GM12892 (cell line): ENCODE measurements around the gene MCOLN1.

Experiments
- POLR2A ChIP-seq: IDR thresholded peaks from 2 replicates; pipeline ENCODE4 v1.6.1; 2011; ENCODE audit warnings: low read depth, low read length, control low read depth
- POLR2AphosphoS5 ChIP-seq: IDR thresholded peaks from 2 replicates; pipeline ENCODE4 v1.6.1; 2011; ENCODE audit warnings: low read depth, low read length, control low read depth
- TAF1 ChIP-seq: IDR thresholded peaks from 2 replicates; pipeline ENCODE4 v1.6.1; 2011; ENCODE audit warnings: low read depth, mild to moderate bottlenecking, control low read depth, low read length, borderline replicate concordance

DNA sequence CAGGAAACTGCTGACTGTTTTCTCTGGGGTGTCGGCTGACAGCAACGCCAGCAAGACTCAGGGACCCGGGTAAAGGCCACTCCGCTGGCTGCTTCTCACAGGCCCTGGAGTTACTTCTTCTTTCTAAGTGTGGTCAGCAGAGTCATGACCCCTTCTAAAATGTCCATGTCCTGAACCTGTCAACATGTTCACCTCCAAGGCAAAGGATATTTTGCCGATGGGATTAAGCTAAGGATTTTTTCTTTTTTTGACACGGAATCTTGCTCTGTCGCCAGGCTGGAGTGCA, 41.5 kb upstream of the MCOLN1 start:
- no peak for TF ChIP-seq POLR2AphosphoS5
- TF ChIP-seq POLR2A, result no peak
- no peak for TF ChIP-seq TAF1
